ENCODE data around the gene SIGLEC10.
"Not testable (repeated sequence)": the region's sequence is repeated elsewhere in the genome, so short reads cannot be mapped to it uniquely, and the experiment has no call there.

DNA sequence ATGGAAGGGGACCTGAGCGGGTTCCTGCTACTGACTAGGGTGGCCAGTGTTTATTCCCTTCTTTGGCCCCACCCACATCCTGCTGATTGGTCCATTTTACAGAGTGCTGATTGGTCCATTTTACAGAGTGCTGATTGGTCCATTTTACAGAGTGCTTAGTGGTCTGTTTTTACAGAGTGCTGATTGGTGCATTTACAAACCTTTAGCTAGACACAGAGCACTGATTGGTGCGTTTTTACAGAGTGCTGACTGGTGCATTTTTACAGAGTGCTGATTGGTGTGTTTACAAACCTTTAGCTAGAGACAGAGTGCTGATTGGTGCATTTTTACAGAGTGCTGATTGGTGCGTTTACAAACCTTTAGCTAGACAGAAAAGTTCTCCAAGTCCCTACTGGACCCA lies 30.1 kb upstream of the SIGLEC10 start:
- TF ChIP-seq YY1 (IDR thresholded peaks at IDR 0.05; ENCODE audit: insufficient read depth, insufficient read length); SUZ12 (IDR thresholded peaks at IDR 0.05; ENCODE audit: extremely low read depth, insufficient read depth, insufficient read length); ZNF274 (IDR thresholded peaks at IDR 0.05; ENCODE audit: low read depth, low read length): not testable (repeated sequence)

Data from NT2/D1 (cell line).